Activated CD8-positive, alpha-beta T cell treated with anti-CD3 and anti-CD28 coated beads, Interleukin-2, amount 10 ng/mL, durations not matched to agents 7 days and 5 days (primary cell): ENCODE data around the gene SSC5D. TPM values are rescaled to one million over a fixed set of nuclear protein-coding genes. Genes with fewer than 3 reads are reported as not detected.

Experiments
- ATAC-seq: fragments of 150-1000 bp; cut with Tn5 transposase; one replicate; pipeline ENCODE4 v1.10.0; 2021; ENCODE audit warnings: moderate library complexity
- CTCF ChIA-PET: fragments of 350-600 bp; sonication (Branson Sonifier 250); formaldehyde crosslinking; loops from one replicate; lab custom pipeline; 2021; ENCODE audit warnings: antibody characterized with exemption; lab: Charles Lee
- POLR2A ChIA-PET: fragments of 350-600 bp; sonication (Branson Sonifier 250); formaldehyde crosslinking; loops from one replicate; lab custom pipeline; 2021; ENCODE audit warnings: antibody characterized with exemption; lab: Charles Lee
- DNase-seq: peaks from one replicate; pipeline ENCODE4 v3.0.0-alpha.2; 2020
- H3K27ac Mint-ChIP-seq: one replicate; pipeline ENCODE4 v1.8.0; 2021; ENCODE audit warnings: mild to moderate bottlenecking, mixed read lengths
- H3K27me3 Mint-ChIP-seq: one replicate; pipeline ENCODE4 v1.8.0; 2021; ENCODE audit warnings: low read depth, mixed read lengths
- H3K36me3 Mint-ChIP-seq: one replicate; pipeline ENCODE4 v1.8.0; 2021; ENCODE audit warnings: low read depth, mixed read lengths
- H3K4me1 Mint-ChIP-seq: one replicate; pipeline ENCODE4 v1.8.0; 2021; ENCODE audit warnings: low read depth, mixed read lengths
- H3K4me3 Mint-ChIP-seq: one replicate; pipeline ENCODE4 v1.8.0; 2021; ENCODE audit warnings: mild to moderate bottlenecking, mixed read lengths
- H3K9me3 Mint-ChIP-seq: one replicate; pipeline ENCODE4 v1.8.0; 2022; ENCODE audit warnings: mixed read lengths; ENCODE audit not compliant: insufficient read depth
- total RNA-seq, 2 experiments: library from RNA; stranded (reverse); gene quantifications; one replicate each; pipeline ENCODE4 v1.2.3, GENCODE V29; 2021

SSC5D gene
- total RNA-seq, 2 experiments from 2014 or later, result 0.50 to 0.55 TPM

DNA sequence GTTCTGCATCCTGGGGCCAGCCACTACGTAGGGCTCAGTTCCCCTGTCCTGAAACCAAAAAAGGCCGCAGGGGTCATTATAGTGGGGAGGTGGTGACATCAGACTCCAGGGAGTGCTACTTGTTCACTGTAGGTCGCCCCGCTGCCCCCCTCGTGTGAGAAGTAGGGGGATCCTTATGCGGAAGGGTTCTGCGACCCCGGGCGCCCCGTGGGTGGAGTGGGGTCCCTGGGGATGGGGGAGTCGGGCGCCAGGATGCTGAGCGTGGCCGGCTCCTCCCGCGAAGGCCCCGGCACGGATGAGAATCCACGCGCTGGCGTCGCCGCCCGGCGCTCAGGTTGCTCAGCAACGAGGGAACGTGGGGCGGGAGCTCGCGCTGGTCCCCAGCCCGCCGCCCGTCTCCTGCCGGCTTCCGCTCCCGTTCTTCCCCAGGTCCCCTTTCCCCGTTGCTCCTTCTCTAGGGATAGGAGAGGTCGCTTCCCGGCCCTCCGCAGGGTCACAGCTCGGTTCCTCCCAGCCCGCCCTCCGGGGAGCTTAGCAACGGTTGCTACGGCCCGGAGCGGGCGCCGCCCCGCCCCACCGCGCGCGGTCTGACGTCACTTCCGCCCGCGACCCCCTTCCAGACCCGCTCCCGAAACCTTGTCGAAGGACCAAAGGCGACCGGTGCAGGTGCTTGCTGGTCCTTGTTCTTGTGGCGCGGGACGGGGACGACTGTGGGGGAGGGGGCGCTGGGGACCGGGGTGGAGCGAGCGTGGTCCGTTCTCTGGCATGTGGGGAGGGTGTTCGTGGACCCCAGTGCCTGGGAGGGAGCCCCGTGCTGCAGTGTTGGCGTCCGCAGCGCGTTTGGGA lies 3.4 kb upstream of the SSC5D start, which contains the start of gene NAT14:
Gene NAT14 (plus strand): TSS at position 596 of the 846 bp plus-strand sequence. CDS start 521 bp downstream, outside the sequence.
- Mint-ChIP-seq H3K4me1 (peaks cover 16% of the 10 kb centered on the region), H3K27ac (peak within 1 kb of the TSS; percentile 88), H3K9me3 (no peaks in the 10 kb centered on the region), H3K27me3 (no peaks in the 10 kb centered on the region), H3K4me3 (peak within 1 kb of the TSS; percentile 76), H3K36me3 (no peaks in the 10 kb centered on the region)
- POLR2A ChIA-PET, result interaction anchor here (0.6 to 2.3 kb wide), 4 partner anchors 9 to 140 kb away, joined by 3 to 12 read pairs (median 4); partner anchors contain the start of genes UBE2S, ZNF628 and ZNF784
- CTCF ChIA-PET, result interaction anchor here (1.3 to 1.8 kb wide), 5 partner anchors 8 to 170 kb away, joined by 3 to 9 read pairs (median 5); partner anchors contain the start of gene ZNF628
- ATAC-seq, result peak; percentile 67
- DNase-seq, result peak; percentile 71

DNA sequence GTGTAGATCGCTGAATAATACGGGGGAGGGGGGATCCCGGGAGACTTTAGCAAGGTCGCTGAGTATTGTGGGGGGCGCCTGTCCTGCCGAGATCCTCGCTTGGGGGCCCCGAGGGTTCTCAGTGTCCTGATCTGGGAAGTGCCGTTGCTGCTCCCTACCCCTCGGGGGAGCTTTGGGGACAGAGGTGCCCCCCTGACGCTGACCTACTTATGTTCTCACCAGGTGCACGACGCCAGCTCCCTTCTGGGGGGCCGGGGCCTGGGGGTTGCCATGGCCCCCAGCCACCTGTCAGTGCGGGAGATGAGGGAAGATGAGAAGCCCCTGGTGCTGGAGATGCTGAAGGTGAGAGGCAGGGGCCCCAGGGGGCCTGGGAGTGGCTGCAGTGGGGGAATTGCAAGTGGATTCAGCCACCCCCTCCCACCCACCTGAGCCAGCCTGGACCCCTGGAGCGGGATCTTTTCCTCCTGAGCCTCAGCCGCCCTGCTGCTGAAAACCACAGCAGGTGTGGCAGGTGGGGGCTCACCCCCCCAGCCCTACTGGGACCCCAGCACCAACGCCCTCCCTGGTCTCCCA lies 2.7 kb upstream of the SSC5D start:
- no peaks in the 10 kb centered on the region for H3K9me3 Mint-ChIP-seq
- H3K4me3 Mint-ChIP-seq, result peak overlapping the region; percentile 76
- ChIA-PET POLR2A (interaction anchor here (0.8 to 2.3 kb wide), 3 partner anchors 9 to 139 kb away, joined by 3 to 12 read pairs (median 5); partner anchors contain the start of genes UBE2S, ZNF628 and ZNF784), CTCF (interaction anchor here (1.3 to 2.8 kb wide), 5 partner anchors 9 to 169 kb away, joined by 3 to 14 read pairs (median 9); partner anchors contain the start of gene ZNF628)
- peak overlapping the region; percentile 88 for H3K27ac Mint-ChIP-seq
- ATAC-seq (peak; percentile 21), DNase-seq (no peak)
- peaks cover 13% of the 10 kb centered on the region for H3K4me1 Mint-ChIP-seq
- H3K27me3 Mint-ChIP-seq, result no peaks in the 10 kb centered on the region
- H3K36me3 Mint-ChIP-seq, result no peaks in the 10 kb centered on the region

GRCh38 chr19:55486043-55486970 lies 1.9 kb upstream of the SSC5D start:
- no peaks in the 10 kb centered on the region for H3K36me3 Mint-ChIP-seq
- DNase-seq (no peak), ATAC-seq (no peak)
- H3K4me1 Mint-ChIP-seq, result peaks cover 13% of the 10 kb centered on the region
- H3K27me3 Mint-ChIP-seq, result no peaks in the 10 kb centered on the region
- ChIA-PET POLR2A (interaction anchor here (1.9 to 2.3 kb wide), 2 partner anchors 10 to 79 kb away, joined by 5 to 12 read pairs; partner anchors contain the start of genes UBE2S and ZNF628), CTCF (interaction anchor here (1.6 to 2.8 kb wide), 3 partner anchors 9 to 19 kb away, joined by 5 to 14 read pairs (median 9); partner anchors contain the start of gene ZNF628)
- H3K4me3 Mint-ChIP-seq, result peak overlapping the region; percentile 76
- peak overlapping the region; percentile 88 for H3K27ac Mint-ChIP-seq
- no peaks in the 10 kb centered on the region for H3K9me3 Mint-ChIP-seq

- H3K36me3 Mint-ChIP-seq, result no peaks in the 10 kb centered on the region
- H3K4me3 Mint-ChIP-seq, result peak overlapping the region; percentile 8
- POLR2A ChIA-PET, result interaction anchor here (0.9 kb wide), 1 partner anchor 16 kb away, joined by 4 read pairs; no protein-coding TSS in a partner anchor
- CTCF ChIA-PET, result interaction anchor here (2.8 kb wide), 1 partner anchor 17 kb away, joined by 14 read pairs; no protein-coding TSS in a partner anchor
- ATAC-seq (no peak), DNase-seq (peak; percentile 33)
- no peaks in the 10 kb centered on the region for H3K27me3 Mint-ChIP-seq
- no peaks in the 10 kb centered on the region for H3K9me3 Mint-ChIP-seq
- peaks cover 13% of the 10 kb centered on the region for H3K4me1 Mint-ChIP-seq
- H3K27ac Mint-ChIP-seq, result peak overlapping the region; percentile 46
Measured at GRCh38 chr19:55486971-55487923, 989 bp upstream of the SSC5D start.

DNA sequence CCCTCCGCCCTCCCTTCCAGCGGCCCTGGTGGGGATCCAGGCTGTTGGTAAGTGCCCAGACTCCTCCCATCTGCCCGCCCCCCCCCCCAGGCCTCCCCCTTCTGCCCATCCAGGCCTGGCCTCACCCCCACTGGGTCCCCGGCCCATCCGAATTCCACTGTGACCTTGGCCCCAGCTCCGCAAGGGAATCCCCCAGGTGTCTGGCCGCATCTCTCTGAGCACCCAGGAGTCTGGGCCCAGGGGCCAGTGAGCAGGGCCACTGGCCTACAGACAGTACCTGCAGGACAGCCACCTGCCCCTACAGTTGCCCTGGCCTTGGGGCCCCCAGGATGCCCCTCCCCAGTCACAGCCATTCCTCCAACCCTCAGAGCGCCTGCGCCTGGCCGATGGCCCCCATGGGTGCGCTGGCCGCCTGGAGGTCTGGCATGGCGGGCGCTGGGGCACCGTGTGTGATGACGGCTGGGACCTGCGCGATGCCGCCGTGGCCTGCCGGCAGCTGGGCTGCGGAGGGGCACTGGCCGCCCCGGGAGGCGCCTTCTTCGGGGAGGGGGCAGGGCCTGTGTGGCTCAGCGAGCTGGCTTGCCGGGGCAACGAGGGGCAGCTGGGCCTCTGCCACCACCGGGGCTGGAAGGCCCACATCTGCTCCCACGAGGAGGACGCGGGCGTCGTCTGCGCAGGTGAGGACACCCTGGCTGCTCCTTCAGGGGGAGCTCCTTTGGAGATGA lies 912 bp downstream of the SSC5D start:
- POLR2A ChIA-PET, result no interaction called here
- Mint-ChIP-seq H3K4me1 (peaks cover 13% of the 10 kb centered on the region), H3K4me3 (no peak overlapping the region), H3K27ac (no peak overlapping the region), H3K36me3 (no peaks in the 10 kb centered on the region), H3K9me3 (no peaks in the 10 kb centered on the region), H3K27me3 (no peaks in the 10 kb centered on the region)
- DNase-seq (no peak), ATAC-seq (no peak)
- CTCF ChIA-PET, result interaction anchor here (1.3 kb wide), 1 partner anchor 15 kb away, joined by 6 read pairs; no protein-coding TSS in a partner anchor

GRCh38 chr19:55489711-55490477 lies 1.7 kb downstream of the SSC5D start:
- Mint-ChIP-seq H3K4me1 (peaks cover 13% of the 10 kb centered on the region), H3K9me3 (no peaks in the 10 kb centered on the region), H3K36me3 (no peaks in the 10 kb centered on the region), H3K27me3 (no peaks in the 10 kb centered on the region), H3K4me3 (no peak overlapping the region), H3K27ac (no peak overlapping the region)
- no peak for DNase-seq
- no peak for ATAC-seq
- CTCF ChIA-PET, result interaction anchor here (1.3 kb wide), 1 partner anchor 14 kb away, joined by 6 read pairs; no protein-coding TSS in a partner anchor
- POLR2A ChIA-PET, result no interaction called here

DNA sequence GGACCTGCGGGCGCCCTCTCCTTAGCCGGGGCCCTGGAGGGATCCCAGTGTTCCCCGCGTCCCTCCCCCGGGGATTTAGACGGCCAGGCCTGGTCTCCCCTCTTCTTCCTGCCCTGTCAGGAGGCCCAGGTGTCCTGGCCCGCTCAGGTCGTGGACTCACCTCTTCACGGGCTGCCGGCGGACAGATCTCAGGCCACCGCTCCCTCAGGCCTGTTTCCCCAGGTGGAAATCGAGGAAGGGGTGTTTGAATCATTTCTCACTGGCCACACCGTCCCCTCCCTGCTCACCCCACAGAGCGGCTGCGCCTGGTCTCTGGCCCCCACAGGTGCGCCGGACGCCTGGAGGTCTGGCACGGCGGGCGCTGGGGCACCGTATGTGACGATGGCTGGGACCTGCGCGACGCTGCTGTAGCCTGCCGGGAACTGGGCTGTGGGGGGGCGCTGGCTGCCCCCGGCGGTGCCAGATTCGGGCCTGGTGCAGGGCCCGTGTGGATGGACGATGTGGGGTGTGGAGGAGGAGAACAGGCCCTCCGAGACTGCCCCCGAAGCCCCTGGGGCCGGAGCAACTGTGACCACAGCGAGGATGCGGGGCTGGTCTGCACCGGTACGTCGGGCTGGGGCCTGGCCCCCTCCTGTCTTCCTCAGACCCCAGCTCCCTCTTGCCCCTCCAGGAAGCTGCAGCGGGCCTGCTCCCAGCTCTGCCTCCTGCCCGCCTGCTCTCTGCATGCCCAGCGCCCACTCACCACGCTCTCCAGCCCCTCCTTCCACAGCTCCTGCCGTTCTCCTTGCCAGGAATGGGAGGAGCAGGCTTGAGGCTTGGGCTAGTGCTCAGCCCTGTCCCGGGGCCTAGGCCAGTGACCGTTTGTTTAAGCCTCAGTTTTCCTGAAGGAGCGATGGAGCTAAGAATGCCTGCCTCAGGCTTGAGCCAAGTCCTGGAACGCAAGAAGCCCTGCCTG lies 2.5 kb downstream of the SSC5D start:
- Mint-ChIP-seq H3K36me3 (no peaks in the 10 kb centered on the region), H3K27ac (no peak overlapping the region), H3K9me3 (no peaks in the 10 kb centered on the region), H3K4me3 (no peak overlapping the region), H3K4me1 (peaks cover 11% of the 10 kb centered on the region), H3K27me3 (no peaks in the 10 kb centered on the region)
- ATAC-seq, result no peak
- CTCF ChIA-PET, result interaction anchor here (5.6 kb wide), 1 partner anchor 14 kb away, joined by 39 read pairs; no protein-coding TSS in a partner anchor
- DNase-seq, result no peak
- POLR2A ChIA-PET, result no interaction called here

DNA sequence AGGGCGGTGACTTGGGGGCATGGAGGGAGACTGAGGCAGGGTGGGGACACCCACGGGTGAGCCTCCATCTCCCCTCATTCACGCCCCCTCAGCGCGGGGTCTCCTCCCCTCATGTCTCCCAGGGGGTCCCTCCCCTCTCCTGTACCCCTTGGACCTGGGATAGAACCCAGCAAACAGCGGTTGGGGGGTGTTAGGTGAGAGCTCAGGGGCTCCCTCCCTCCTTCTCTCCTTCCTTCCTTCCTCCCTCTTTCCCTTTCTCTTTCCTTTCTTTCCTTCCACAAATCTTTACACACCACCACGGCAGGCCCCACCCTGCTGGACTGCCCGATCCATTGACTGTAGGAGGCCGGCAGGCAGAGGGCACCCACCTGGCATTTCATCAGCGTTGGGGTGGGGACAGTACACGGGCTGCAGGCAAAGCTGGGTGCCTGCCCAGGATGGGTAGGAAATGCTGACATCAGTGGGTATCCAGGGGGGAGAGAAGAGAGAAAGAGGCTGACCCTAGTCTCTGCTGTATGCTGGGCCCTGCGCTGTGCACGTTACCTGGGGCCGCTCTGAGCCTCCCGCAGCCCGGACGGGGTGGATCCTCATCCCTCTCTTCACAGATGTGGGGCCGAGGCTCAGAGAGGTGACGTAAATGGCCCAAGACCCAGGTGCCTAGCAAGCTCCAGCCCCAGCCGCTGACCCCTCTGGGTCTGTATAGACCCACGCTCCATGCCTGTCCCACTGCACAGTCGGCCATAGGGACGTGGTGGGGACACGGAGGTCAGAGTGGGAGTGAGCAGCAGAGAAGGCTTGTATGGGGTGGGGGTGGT lies 3.5 kb downstream of the SSC5D start:
- CTCF ChIA-PET, result interaction anchor here (5.6 kb wide), 1 partner anchor 13 kb away, joined by 39 read pairs; no protein-coding TSS in a partner anchor
- Mint-ChIP-seq H3K4me1 (peaks cover 7% of the 10 kb centered on the region), H3K4me3 (no peak overlapping the region), H3K36me3 (no peaks in the 10 kb centered on the region), H3K27ac (no peak overlapping the region), H3K9me3 (no peaks in the 10 kb centered on the region), H3K27me3 (no peaks in the 10 kb centered on the region)
- POLR2A ChIA-PET, result no interaction called here
- no peak for ATAC-seq
- no peak for DNase-seq
